Suprapubic skin (tissue), 4 donors: ENCODE measurements around the gene SLC6A12. TPM values are rescaled to one million over a fixed set of nuclear protein-coding genes. Genes with fewer than 3 reads are reported as not detected.

Source experiments
- DNase-seq, 2 donors: peaks; one replicate each; pipeline ENCODE4 v3.0.0-alpha.2; 2019; ENCODE audit warnings: low spot score in 2 of 2
- H3K27ac ChIP-seq: fragments of 200-600 bp; sonication (generic); one replicate; pipeline ENCODE4 v1.5.1; 2019
- H3K27me3 ChIP-seq: fragments of 200-600 bp; sonication (generic); one replicate; pipeline ENCODE4 v1.5.1; 2019
- H3K36me3 ChIP-seq: fragments of 200-600 bp; sonication (generic); one replicate; pipeline ENCODE4 v1.5.1; 2019
- H3K4me1 ChIP-seq: fragments of 200-600 bp; sonication (generic); one replicate; pipeline ENCODE4 v1.5.1; 2019
- H3K4me3 ChIP-seq: fragments of 200-600 bp; sonication (generic); one replicate; pipeline ENCODE4 v1.5.1; 2019; ENCODE audit warnings: mild to moderate bottlenecking
- H3K9me3 ChIP-seq: fragments of 200-600 bp; sonication (generic); one replicate; pipeline ENCODE4 v1.5.1; 2019
- EP300 ChIP-seq: sonication (generic); formaldehyde crosslinking; IDR thresholded peaks from one replicate; pipeline ENCODE4 v1.6.1; 2017; ENCODE audit warnings: antibody characterized with exemption
- POLR2A ChIP-seq, 2 donors: fragments of 450-650 bp; IDR thresholded peaks; one replicate each; pipeline ENCODE4 v1.6.1; 2017; ENCODE audit warnings: antibody characterized with exemption in 2 of 2, mild to moderate bottlenecking in 2 of 2, moderate library complexity in 2 of 2
- POLR2AphosphoS5 ChIP-seq, 3 donors: sonication (generic); formaldehyde crosslinking; IDR thresholded peaks; one replicate each; pipeline ENCODE4 v1.6.1; 2017; ENCODE audit warnings: antibody characterized with exemption in 3 of 3
- WGBS: methylation state at CpG from one replicate; pipeline ENCODE4 v1.1.5; 2018; 5-methylcytosine and 5-hydroxymethylcytosine counted together
- total RNA-seq, 4 donors: library from RNA; depleted of rRNA; stranded (reverse); fragments of >200 nt; gene quantifications; one replicate each; pipeline ENCODE4 v1.1.0, GENCODE V29; 2016
- TF ChIP-seq, protein P1 (sequence below), 2 donors: fragments of 200-600 bp in 1 of 2; fragments of 450-650 bp in 1 of 2; sonication (generic) in 1 of 2; IDR thresholded peaks; one replicate each; pipeline ENCODE4 v1.5.1; 2016 to 2019; ENCODE audit warnings: antibody characterized with exemption in 2 of 2, mild to moderate bottlenecking in 1 of 2, moderate library complexity in 1 of 2

The SLC6A12 gene
- total RNA-seq, 4 donors from 2014 or later = 3.1 to 6.0 TPM; not detected in 2

DNA sequence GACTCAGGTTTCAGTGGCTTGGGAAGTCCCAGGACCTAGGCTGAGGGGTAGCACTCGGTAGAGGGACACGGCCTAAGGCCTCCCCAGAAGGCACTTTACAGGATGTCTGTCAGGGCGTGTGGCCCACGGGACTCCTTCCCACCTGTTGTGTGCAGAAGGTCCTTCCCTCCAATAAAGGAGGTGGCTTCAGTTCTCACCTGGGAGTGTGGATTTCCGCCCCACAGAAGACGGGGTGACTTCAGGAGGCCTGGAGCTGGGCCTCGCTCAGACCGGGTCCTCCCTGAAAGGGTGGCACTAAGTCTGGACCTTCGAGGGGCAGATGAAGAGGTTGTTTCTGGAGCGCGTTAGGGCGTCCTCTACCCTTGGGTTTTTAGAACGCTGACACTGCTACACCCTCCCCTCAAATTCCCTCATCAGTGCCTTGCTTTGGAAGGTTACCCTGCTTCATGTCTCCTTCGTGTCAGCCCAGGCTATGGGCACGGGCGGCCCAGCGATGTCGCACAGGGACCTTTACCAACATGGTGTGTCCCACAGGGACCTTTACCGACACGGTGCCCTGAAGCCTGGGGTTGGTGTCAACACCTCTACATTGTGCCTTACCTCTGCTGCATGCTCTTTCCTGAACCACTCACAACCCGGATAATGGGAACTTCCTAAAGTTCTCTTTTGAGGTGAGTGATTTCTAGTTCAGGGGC, 7.1 kb downstream of the SLC6A12 start:
- no peak for DNase-seq
- TF ChIP-seq, protein P1, sequence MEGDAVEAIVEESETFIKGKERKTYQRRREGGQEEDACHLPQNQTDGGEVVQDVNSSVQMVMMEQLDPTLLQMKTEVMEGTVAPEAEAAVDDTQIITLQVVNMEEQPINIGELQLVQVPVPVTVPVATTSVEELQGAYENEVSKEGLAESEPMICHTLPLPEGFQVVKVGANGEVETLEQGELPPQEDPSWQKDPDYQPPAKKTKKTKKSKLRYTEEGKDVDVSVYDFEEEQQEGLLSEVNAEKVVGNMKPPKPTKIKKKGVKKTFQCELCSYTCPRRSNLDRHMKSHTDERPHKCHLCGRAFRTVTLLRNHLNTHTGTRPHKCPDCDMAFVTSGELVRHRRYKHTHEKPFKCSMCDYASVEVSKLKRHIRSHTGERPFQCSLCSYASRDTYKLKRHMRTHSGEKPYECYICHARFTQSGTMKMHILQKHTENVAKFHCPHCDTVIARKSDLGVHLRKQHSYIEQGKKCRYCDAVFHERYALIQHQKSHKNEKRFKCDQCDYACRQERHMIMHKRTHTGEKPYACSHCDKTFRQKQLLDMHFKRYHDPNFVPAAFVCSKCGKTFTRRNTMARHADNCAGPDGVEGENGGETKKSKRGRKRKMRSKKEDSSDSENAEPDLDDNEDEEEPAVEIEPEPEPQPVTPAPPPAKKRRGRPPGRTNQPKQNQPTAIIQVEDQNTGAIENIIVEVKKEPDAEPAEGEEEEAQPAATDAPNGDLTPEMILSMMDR (IDR thresholded peaks at IDR 0.05) = no peak
- no peak for TF ChIP-seq EP300
- H3K4me3 ChIP-seq = no peak overlapping the region
- no peak overlapping the region for H3K27ac ChIP-seq
- H3K36me3 ChIP-seq = no peaks in the 10 kb centered on the region
- peaks cover 42% of the 10 kb centered on the region for H3K27me3 ChIP-seq
- WGBS = 89% methylated on average over 9 of the region's 21 CpGs
- no peaks in the 10 kb centered on the region for H3K9me3 ChIP-seq
- peaks cover 14% of the 10 kb centered on the region for H3K4me1 ChIP-seq

DNA sequence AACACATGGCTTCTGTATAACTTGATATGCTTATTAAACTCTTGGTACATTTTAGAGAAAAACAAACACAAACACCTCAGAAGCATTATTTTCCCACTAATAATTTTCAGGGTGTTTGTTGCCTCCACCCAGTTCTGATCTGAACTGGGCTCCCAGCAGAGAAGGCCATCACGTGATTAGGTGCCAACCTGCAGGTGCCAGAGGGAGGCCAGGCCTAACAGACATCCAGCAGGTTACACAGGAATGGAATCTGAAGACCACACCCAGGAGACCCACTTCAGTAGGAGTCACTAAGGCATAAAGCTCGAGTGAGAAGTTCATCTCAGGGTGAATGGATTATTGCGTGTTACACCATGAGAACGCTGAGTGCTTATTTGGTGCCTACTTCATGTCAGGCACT, 8.9 kb downstream of the SLC6A12 start:
- peaks cover 12% of the 10 kb centered on the region for H3K4me1 ChIP-seq
- TF ChIP-seq EP300 (no peak), POLR2A (IDR thresholded peaks at IDR 0.05) (no peak), POLR2AphosphoS5 (IDR thresholded peaks at IDR 0.05) (no peak)
- TF ChIP-seq, protein P1 (IDR thresholded peaks at IDR 0.05) = no peak
- no peak for DNase-seq
- no peaks in the 10 kb centered on the region for H3K36me3 ChIP-seq
- H3K27ac ChIP-seq = no peak overlapping the region
- no peak overlapping the region for H3K4me3 ChIP-seq
- peaks cover 56% of the 10 kb centered on the region for H3K27me3 ChIP-seq
- no peaks in the 10 kb centered on the region for H3K9me3 ChIP-seq
- WGBS = 71% methylated on average over 4 of the region's 4 CpGs

DNA sequence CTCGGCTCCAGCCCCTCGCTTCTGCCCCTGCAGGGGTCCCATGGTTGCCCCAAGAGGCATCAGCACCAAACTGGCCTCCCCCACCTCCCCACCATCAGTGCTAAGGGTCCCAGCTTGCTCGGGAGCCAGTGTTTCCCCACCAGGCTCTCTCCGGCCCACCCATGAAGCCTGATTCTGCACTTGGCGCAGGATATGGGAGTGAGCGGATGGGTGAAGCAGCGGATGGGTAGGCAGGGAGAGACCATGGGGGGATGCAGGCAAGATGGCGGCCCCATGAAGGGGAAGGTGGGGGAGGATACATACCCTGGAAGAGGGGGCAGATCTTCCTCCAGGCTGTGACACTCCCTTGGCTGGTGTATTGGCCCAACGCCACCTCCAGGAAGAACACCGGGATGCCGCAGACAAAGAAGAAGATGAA, 9.7 kb downstream of the SLC6A12 start:
- 91% methylated on average over 10 of the region's 11 CpGs for WGBS
- Histone ChIP-seq H3K27ac (no peak overlapping the region), H3K27me3 (peaks cover 51% of the 10 kb centered on the region), H3K9me3 (no peaks in the 10 kb centered on the region), H3K4me1 (peaks cover 15% of the 10 kb centered on the region), H3K4me3 (peak overlapping the region; percentile 52), H3K36me3 (no peaks in the 10 kb centered on the region)
- no peak for DNase-seq
- no peak for TF ChIP-seq POLR2AphosphoS5 (IDR thresholded peaks at IDR 0.05)
- TF ChIP-seq, protein P1 (IDR thresholded peaks at IDR 0.05) = no peak
- no peak for TF ChIP-seq POLR2A (IDR thresholded peaks at IDR 0.05)
- no peak for TF ChIP-seq EP300

DNA sequence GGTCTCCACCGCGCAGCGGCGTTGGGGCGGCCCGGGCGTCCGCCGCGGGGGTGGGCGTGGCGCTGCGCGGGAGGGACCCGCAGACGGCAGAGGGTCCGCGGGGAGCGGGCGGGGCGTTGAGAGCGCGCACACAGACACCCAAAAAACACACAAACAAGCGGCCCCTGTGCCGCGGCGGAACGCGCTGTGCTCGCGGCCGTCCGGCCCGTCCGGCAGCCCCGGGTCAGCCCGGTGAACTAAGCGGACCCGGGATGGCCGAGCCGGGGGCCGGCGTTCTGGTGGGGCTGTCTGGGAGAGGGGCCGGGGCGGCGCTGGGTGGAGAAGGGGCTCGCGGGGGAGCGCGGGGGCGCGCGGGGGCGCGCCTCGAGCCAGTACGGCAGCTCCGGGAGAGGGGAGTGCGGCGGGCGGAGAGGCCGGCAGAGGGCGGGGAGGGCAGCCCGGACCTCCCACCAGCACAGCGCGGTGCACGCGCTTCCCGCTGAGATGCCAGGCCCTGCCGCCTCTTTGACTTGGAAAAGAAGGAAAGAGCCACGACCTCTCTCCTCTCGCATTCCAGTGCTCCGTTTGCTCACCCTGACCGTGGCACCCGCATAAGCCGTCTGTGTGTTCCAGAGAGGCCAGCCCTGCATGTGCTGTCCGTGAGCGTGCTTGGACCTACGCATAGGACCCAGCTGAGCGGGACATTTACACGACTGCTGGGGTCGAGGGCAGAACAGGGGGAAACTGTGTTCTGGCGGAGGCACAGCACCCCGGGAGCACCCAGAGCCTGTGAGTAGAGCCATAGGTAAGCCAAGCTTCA, 10.3 kb downstream of the SLC6A12 start:
- Histone ChIP-seq H3K9me3 (no peaks in the 10 kb centered on the region), H3K4me1 (peaks cover 15% of the 10 kb centered on the region), H3K27ac (no peak overlapping the region), H3K4me3 (peak overlapping the region; percentile 52), H3K36me3 (no peaks in the 10 kb centered on the region), H3K27me3 (peaks cover 51% of the 10 kb centered on the region)
- 26% methylated on average over 9 of the region's 84 CpGs for WGBS
- TF ChIP-seq, protein P1 (IDR thresholded peaks at IDR 0.05) = peak in 1 of 2 donors; percentile 12
- TF ChIP-seq POLR2AphosphoS5 (IDR thresholded peaks at IDR 0.05) = no peak
- no peak for TF ChIP-seq POLR2A (IDR thresholded peaks at IDR 0.05)
- TF ChIP-seq EP300 = no peak
- no peak for DNase-seq

DNA sequence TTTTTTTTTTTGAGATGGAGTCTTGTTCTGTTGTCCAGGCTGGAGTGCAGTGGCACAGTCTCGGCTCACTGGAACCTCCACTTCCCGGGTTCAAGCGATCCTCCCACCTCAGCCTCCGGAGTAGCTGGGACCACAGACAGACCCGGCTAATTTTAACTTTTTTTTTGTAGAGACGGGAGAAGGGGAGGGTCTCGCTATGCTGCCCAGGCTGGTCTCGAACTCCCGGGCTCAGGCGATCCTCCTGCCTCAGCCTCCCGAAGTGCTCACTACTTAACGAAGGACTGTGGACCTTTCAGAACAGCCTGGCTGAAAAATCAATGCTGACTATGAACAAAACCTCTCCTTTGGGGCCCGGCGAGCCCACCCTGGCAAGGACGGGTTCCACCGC, 10.9 kb downstream of the SLC6A12 start:
- Histone ChIP-seq H3K9me3 (no peaks in the 10 kb centered on the region), H3K36me3 (no peaks in the 10 kb centered on the region), H3K4me3 (peak overlapping the region; percentile 52), H3K27me3 (peaks cover 51% of the 10 kb centered on the region), H3K4me1 (peaks cover 15% of the 10 kb centered on the region), H3K27ac (no peak overlapping the region)
- WGBS = 64% methylated on average over 8 of the region's 16 CpGs
- DNase-seq = no peak
- no peak for TF ChIP-seq POLR2A (IDR thresholded peaks at IDR 0.05)
- TF ChIP-seq, protein P1 (IDR thresholded peaks at IDR 0.05) = no peak
- TF ChIP-seq POLR2AphosphoS5 (IDR thresholded peaks at IDR 0.05) = no peak
- TF ChIP-seq EP300 = no peak
